HFF-Myc (cell line): ENCODE measurements around the gene SKP1.

Source experiments
- DNase-seq: peaks from one replicate; pipeline ENCODE4 v3.0.0-alpha.2; 2011; ENCODE audit warnings: low read depth; ENCODE audit errors: extremely low read depth
- H3K4me3 ChIP-seq: replicated peaks from 2 replicates; pipeline ENCODE4 v1.5.1; 2011; ENCODE audit warnings: low read depth, mild to moderate bottlenecking, control low read depth, low read length
- CTCF ChIP-seq: IDR thresholded peaks from 2 replicates; pipeline ENCODE4 v1.5.1; 2012; ENCODE audit warnings: mild to moderate bottlenecking, low read depth, low read length, control low read depth; ENCODE audit errors: missing control alignments

Gene SKP1

GRCh38 chr5:134124289-134125038 is 52.3 kb downstream of the SKP1 start:
- peak; percentile 52 for DNase-seq
- TF ChIP-seq CTCF = no peak
- H3K4me3 ChIP-seq = no peak overlapping the region

GRCh38 chr5:134123360-134123759 is 53.4 kb downstream of the SKP1 start:
- H3K4me3 ChIP-seq = no peak overlapping the region
- TF ChIP-seq CTCF = no peak
- no peak for DNase-seq

- H3K4me3 ChIP-seq = no peak overlapping the region
- no peak for DNase-seq
- TF ChIP-seq CTCF = no peak
Measured at GRCh38 chr5:134122530-134122929, 54.2 kb downstream of the SKP1 start.

GRCh38 chr5:134120386-134121138 is 56.2 kb downstream of the SKP1 start:
- H3K4me3 ChIP-seq = no peak overlapping the region
- no peak for TF ChIP-seq CTCF
- DNase-seq = no peak

- no peak for TF ChIP-seq CTCF
- no peak overlapping the region for H3K4me3 ChIP-seq
- DNase-seq = no peak
Measured at GRCh38 chr5:134119720-134120119, 57.0 kb downstream of the SKP1 start.

- no peak for TF ChIP-seq CTCF
- DNase-seq = no peak
- H3K4me3 ChIP-seq = no peak overlapping the region
Measured at GRCh38 chr5:134118212-134118835, 58.4 kb downstream of the SKP1 start.
